Mononuclear cell (primary cell): Measurements from ENCODE around the gene FUBP3. TPM values are rescaled to one million over a fixed set of nuclear protein-coding genes. Genes with fewer than 3 reads are reported as not detected.

Experiments
- H3K27me3 ChIP-seq: 2 replicates; pipeline ENCODE4 v1.6.0; 2011; ENCODE audit warnings: low read length, control low read depth; ENCODE audit not compliant: insufficient read depth
- H3K4me1 ChIP-seq: 2 replicates; pipeline ENCODE4 v1.5.1; 2011; ENCODE audit warnings: mild to moderate bottlenecking, low read length, control low read depth; ENCODE audit not compliant: insufficient read depth
- H3K4me3 ChIP-seq: 2 replicates; pipeline ENCODE4 v1.5.1; 2011; ENCODE audit warnings: mild to moderate bottlenecking, low read length, moderate library complexity
- H3K9me3 ChIP-seq: 2 replicates; pipeline ENCODE4 v1.5.1; 2011; ENCODE audit warnings: low read depth, mild to moderate bottlenecking, control low read depth, low read length
- total RNA-seq: library from RNA; depleted of rRNA; stranded (reverse); fragments of >200 nt; gene quantifications from one replicate; pipeline ENCODE4 v1.2.3, GENCODE V29; 2012

Gene FUBP3
- total RNA-seq, 1 donor: 20.9 TPM

DNA sequence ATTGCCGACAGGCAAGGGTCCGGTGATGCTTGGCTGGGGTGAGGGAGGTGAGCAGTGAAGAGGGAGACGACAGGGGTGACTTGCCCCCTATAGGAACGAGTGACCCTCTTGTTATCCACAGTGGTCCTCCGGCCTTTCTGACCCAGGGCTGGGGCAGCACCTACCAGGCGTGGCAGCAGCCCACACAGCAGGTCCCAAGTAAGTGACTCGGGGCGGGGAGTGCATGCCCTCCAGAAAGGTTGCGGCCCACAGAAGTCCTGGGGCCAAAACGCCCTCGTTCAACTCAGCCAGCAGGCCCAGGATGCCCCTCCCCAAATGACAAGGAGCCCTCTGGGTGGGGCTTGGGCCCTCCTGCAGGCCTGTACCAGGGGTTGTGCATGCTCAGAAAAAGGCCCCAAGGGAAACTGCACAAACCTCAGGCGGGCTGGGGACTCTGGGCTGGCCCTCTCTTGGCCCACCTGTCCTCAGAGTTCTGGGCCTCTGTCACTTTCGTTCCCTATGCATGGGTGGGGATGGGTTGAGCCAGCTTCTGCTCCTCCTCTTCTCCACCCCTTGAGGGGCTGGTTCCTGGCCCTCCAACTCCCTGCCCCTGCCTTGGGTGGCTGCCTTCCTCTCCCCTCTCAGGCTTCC is 52.8 kb downstream of the FUBP3 start:
- H3K4me3 ChIP-seq: no peak overlapping the region
- no peaks in the 10 kb centered on the region for H3K4me1 ChIP-seq
- H3K9me3 ChIP-seq: no peaks in the 10 kb centered on the region
- no peaks in the 10 kb centered on the region for H3K27me3 ChIP-seq

DNA sequence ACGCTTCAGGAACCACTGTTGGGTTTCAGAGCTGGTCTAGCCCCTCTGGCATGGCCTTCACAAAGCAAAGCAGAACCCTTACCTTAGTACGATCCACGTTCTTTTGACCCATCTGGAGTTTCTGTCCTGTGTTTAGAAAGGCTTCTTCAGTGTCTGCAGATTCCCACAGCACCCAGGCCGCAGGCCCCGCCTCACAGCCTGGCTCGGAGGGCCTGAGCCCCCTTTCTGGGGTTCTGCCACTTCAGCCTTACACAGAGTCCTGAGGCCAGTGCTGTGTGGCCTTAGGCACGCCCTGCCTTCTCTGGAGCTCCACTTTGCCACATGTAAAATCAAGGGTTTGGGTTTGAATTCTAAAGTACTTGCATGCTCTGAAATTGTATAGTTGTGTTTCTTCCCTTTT is 53.5 kb downstream of the FUBP3 start:
- H3K4me3 ChIP-seq: no peak overlapping the region
- no peaks in the 10 kb centered on the region for H3K27me3 ChIP-seq
- H3K9me3 ChIP-seq: no peaks in the 10 kb centered on the region
- no peaks in the 10 kb centered on the region for H3K4me1 ChIP-seq

DNA sequence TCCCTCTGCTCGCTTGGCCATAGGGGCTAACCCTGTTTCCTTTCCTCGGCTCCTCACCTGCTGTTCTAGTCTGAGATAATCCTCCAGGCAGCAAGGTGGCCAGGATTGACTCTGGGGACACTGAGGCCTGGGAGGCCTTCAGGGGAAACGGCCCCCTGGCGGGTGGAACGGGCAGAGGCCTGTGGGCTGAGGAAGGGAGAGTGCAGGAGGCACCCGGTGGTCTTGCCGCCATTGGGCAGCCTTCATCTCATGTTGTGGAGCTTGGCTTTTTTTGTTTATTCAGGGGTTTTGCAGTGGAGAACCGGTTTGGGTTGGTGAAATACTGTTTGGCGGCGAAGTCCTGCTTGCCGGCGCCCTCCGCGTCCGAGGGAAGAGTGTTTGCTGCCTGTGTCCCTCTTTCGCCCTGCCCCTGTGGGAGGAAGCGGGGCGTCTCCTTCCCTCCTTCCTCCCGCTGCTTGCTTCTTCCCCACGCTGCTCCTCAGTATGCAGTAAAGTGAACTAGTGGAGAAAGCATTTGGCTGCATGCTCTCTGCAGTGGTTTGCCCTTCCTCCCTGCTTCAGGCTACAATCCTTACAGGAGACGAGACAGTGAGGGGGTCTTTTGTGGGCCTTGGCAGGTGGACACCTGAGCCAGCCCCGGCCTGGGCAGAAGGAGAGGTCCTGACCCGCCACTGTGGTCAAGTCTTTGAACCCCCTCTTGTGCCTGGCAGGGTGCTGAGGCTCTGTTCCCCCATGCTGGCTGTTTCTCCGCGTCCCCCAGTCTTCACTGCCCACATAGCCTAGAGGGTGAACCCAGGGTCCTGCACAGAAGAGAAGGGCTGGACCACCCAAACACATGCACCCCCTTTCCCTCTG is 54.2 kb downstream of the FUBP3 start:
- Histone ChIP-seq H3K9me3 (no peaks in the 10 kb centered on the region), H3K4me3 (no peak overlapping the region), H3K4me1 (no peaks in the 10 kb centered on the region), H3K27me3 (no peaks in the 10 kb centered on the region)

DNA sequence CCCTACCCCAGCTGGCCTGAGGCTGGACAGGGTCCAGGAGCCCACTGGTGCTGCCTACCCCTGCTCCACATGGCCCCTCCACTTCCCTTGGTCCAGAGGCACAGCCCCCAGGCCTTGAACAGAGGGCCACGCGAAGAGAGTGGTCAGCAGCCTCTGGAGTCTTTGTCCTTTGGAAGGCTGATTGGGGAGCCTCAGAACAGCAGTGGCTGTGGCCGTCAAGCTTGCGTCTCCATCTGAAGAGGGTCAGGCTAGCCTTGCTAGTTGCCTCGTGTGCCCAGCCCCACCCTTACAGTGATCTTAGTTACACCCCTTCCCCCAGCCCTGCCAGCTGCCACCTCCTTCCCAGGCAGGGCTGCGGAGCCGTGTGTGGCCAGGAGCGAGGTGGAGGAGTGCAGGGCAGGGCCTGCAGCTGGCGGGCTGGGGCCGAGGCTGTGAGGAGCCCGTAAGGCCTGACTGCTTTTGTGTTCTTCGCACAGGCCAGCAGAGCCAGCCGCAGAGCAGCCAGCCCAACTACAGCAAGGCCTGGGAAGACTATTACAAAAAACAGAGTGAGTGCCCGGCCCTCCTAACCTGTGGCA is 54.9 kb downstream of the FUBP3 start:
- no peaks in the 10 kb centered on the region for H3K4me1 ChIP-seq
- no peaks in the 10 kb centered on the region for H3K27me3 ChIP-seq
- H3K9me3 ChIP-seq: no peaks in the 10 kb centered on the region
- H3K4me3 ChIP-seq: no peak overlapping the region

DNA sequence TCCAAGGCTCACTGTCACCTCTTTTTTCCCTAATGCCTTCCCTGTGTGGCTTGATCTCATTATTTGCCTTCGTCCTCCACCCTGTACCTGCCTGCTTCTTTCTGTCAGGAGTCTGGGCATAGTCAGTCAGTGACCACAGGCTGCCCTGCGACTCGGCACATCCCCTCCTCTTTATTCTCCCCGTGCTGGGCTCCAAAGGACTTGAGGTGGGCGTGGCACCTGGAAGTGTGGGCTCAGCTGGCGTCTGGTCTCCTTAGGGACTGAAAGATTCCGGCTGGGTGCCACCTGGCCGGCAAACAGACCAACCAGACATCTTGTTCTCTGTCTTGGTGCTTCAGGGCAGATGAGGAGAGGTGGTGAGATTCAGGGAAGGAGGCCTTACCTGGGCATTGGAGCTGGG is 55.4 kb downstream of the FUBP3 start:
- no peaks in the 10 kb centered on the region for H3K27me3 ChIP-seq
- H3K9me3 ChIP-seq: no peaks in the 10 kb centered on the region
- no peaks in the 10 kb centered on the region for H3K4me1 ChIP-seq
- H3K4me3 ChIP-seq: no peak overlapping the region

DNA sequence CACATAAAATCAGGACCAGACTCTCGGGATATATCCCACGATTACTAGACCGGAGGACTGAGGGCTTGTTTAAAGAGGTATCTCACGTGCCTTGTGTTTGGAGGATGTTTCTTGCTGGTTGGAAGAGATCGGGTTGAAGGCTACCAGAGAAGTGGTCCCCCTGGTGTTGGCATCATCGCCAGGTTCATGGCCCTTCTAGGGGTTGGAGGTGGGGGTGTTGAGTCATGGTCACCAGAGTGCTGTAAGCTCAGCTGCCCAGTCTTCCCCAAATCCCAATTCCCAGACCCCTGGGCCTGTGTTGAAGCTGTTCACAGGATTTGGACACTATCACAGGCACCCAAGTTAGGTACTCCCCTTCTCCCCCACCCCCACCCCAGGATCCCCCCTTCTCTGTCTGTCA is 55.9 kb downstream of the FUBP3 start:
- Histone ChIP-seq H3K9me3 (no peaks in the 10 kb centered on the region), H3K4me3 (no peak overlapping the region), H3K27me3 (no peaks in the 10 kb centered on the region), H3K4me1 (no peaks in the 10 kb centered on the region)

DNA sequence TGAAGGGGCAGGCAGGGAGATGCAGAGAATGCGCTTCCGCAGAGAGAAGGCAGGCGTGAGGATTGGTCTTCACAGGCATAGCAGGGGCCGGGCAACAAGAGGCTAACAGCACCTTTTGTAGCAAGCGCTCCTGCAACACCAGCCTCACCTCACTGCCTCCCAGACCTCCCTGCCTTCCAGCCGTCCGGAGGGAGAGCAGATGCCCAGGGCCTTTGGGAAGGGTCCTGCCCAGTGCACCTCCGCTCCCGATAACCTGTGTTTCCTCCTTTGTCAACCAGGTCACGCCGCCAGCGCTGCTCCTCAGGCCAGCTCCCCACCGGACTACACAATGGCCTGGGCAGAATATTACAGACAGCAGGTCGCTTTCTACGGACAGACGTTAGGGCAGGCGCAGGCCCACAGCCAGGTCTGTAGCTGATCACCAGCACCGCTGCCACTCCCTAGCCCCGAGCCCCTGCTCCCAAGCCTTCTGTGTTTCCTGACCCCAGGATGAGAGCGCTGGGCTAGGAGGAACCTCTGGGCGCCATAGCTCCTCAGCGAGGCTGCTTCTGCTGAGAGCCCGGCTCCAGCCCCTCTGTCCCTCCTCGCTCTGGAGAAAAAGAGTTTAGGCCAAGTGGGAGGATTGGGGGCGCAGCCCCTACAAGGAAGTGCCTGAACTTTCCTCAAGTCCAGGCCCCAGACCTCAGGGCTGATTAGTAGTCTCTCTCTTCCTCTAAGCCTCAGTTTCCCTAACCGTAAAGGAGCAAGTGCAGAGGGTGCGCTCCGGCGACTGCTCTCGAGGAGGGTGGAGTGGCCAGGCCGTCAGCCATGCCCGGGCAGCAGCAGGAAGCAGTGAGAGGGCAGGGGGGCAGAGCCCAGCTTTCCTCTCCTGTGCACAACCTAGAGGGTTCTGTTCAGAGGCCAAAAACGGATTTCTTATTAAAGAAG is 56.6 kb downstream of the FUBP3 start:
- no peak overlapping the region for H3K4me3 ChIP-seq
- no peaks in the 10 kb centered on the region for H3K27me3 ChIP-seq
- H3K4me1 ChIP-seq: no peaks in the 10 kb centered on the region
- H3K9me3 ChIP-seq: no peaks in the 10 kb centered on the region

DNA sequence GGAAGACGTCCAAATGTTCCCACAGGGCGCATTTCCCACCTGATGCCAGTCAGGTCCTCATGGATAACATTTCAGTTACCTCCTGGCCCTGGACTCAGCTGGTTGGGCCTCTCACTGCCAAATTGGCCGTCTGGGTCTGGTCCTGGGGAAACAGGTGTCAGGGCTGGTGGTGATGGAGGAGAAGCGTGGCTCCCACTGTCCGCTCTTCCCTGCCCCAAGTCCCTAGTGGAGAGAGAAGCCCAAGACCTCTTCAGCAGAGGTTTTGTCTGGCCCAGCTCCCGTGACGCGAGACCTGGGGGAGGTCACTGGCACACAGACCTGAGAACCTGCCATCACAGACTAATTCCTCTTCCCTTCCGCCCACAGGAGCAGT is 57.3 kb downstream of the FUBP3 start:
- Histone ChIP-seq H3K27me3 (no peaks in the 10 kb centered on the region), H3K9me3 (no peaks in the 10 kb centered on the region), H3K4me3 (no peak overlapping the region), H3K4me1 (no peaks in the 10 kb centered on the region)

DNA sequence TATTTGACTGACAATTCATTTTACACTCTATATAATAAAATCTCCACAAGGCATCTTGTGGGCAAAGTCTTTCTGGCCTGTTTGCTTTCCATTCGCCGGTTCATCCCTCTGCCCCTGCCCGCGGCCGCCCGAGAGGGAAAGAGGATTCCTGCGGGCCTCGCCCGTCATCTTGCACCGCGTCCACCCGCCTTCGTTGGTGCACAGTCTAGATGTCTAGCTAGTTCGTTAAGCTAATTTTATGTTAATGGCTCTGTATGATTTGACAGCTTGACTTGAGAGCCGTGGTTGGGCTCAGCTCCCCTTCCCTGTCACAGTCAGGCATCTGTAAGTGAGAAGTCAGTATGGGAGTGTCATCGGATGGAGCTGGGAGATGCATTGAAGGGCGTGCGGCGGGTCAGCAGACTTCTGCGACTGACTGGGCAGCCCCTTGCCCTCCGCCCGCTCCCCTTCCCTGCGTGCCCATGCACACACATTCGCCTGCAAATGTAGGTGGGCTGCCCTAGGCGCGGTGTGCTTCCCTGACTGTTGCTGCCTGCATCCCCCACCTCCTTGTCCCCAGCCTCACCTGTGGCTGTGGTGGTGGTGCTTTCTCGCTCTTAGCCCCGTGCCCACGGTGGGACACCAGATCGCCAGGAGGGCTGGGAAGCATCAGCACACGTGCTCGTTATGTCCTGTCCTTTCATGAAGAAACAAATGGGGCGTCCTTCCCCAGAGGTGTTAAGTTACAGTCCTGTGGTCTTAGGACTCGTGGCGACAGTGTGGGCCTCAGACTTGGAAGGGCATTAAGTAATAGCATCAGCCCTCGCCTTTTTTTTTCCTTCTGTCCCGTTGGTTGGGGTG is 59.1 kb downstream of the FUBP3 start:
- Histone ChIP-seq H3K4me1 (no peaks in the 10 kb centered on the region), H3K4me3 (no peak overlapping the region), H3K9me3 (no peaks in the 10 kb centered on the region), H3K27me3 (no peaks in the 10 kb centered on the region)

DNA sequence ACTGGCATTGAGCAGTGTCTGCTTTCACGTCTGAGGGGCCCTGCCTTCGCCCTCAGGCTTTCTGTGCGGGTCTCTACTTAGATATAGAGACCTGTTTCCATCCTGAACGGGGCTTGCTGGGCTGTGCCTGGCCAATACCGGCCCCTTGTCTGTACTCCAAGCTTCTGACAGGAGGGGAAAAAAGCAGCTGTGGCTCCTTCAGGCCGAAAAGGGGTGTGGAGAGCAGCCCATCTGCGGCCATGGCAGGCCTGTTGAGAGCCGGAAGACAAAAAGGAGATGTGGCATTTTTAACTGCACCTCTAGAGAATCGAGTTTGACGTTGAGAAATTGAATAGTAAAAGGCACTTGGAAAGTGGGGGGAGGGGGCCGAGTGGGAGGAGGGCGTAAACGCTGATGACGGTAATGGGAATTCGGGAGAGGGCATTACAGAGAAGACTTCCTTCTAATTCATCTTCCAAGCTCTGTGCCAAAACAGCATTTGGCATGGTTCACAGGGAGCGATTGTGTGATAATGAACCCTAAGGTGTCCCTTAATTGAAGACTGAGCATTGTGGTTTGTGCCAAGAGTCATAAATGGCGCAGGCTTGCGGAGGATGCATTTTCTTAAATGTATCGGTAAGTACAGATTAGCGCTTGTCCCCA is 59.9 kb downstream of the FUBP3 start:
- Histone ChIP-seq H3K27me3 (no peaks in the 10 kb centered on the region), H3K4me3 (no peak overlapping the region), H3K4me1 (no peaks in the 10 kb centered on the region), H3K9me3 (no peaks in the 10 kb centered on the region)

DNA sequence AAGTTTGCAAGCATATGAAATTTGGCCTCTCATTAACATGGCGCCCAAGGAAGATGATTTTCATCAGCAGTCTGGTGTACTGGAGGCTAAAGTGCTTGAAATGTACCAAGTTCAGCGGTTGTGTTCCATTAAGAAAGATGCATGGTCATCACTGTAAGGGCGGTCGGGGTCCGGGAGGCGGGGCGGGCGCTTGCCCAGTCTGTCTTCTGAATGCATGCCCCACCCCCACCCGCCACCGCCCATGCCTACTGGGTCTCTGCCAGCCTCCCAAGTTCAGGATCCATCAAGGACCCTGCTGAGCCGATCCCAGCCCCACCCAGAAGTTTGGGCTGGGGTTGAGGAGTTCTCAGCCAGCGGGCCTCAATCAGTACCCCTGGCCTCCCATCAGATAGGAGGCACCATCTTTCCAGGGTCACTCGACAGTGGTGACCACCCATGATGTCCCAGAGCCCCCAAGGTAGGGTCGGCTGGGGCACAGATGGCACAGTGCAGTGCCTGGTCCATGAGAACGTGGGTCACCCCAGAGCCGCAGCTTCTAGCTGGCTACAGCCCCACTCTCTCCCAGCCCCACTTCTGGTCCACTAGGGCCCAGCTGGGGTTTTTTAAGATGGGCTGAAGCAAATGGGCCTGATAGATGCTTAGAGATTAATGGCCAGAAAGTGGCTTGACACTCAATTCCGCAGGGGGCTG is 60.6 kb downstream of the FUBP3 start:
- no peaks in the 10 kb centered on the region for H3K9me3 ChIP-seq
- no peaks in the 10 kb centered on the region for H3K27me3 ChIP-seq
- no peak overlapping the region for H3K4me3 ChIP-seq
- H3K4me1 ChIP-seq: no peaks in the 10 kb centered on the region

DNA sequence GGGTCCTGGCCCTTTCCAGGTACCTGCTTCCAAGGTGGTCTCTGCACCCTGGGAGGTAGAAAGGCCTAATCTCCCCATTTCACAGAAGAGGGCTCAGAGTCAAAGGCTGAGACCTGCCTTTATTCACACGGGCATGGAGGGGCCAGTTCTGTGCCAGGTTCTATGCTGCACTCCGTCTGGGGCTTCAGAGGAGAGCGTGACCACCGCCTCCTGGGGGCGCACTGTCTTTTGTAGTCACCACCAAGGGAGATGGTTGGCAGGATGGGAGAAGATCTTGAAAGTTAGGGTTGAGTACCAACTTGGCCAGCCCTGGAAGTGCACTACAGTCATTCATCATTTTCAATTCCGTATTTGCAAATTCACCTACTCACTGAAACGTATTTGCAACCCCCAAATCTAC is 61.3 kb downstream of the FUBP3 start:
- Histone ChIP-seq H3K27me3 (no peaks in the 10 kb centered on the region), H3K9me3 (no peaks in the 10 kb centered on the region)

DNA sequence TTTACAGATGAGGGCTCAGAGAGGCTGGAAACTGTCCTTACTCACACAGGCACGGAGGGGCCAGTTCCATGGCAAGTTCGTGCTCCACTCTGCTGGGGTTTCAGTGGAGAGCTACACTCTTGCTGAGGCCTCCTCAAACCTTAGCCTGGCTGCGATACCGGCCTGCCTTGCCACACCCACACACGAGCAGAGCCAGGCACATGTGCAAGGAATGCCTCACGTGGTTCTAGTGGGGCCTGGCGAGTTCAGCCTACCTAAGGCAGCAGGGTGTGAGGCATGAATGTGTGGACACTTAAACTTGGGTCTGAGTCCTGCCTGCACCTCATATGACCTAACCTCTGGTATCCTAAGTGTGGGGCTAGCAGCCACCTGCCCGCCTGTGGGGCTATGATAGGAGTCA is 63.5 kb downstream of the FUBP3 start:
- H3K4me1 ChIP-seq: no peaks in the 10 kb centered on the region
- H3K27me3 ChIP-seq: no peaks in the 10 kb centered on the region
- H3K4me3 ChIP-seq: no peak overlapping the region
- H3K9me3 ChIP-seq: no peaks in the 10 kb centered on the region

More for the DNA sequence above, 61.3 kb downstream of the FUBP3 start:
- no peak overlapping the region for H3K4me3 ChIP-seq
- H3K4me1 ChIP-seq: no peaks in the 10 kb centered on the region
